Endothelial cell of hepatic sinusoid (primary cell): Measurements from ENCODE around the gene NIM1K.
"Not testable (repeated sequence)": the region's sequence is repeated elsewhere in the genome, so short reads cannot be mapped to it uniquely, and the experiment has no call there.

Experiments used
- in situ Hi-C: cut with HindIII; loops from 2 replicates; pipeline ENCODE4 v1.10.0; 2017; ENCODE audit warnings: low sequenced_read_pairs

Gene NIM1K

GRCh38 chr5:43190755-43191603 lies 1.0 kb upstream of the NIM1K start:
- in situ Hi-C loops, result no loop called here

GRCh38 chr5:43192558-43193180 lies 644 bp downstream of the NIM1K start:
- in situ Hi-C loops, result no loop called here

- in situ Hi-C loops, result no loop called here
These were observed 1.3 kb downstream of the NIM1K start for GRCh38 chr5:43193181-43193893.

GRCh38 chr5:43193894-43194265 lies 1.9 kb downstream of the NIM1K start:
- in situ Hi-C loops, result no loop called here

GRCh38 chr5:43195670-43196265 lies 3.7 kb downstream of the NIM1K start:
- in situ Hi-C loops, result loop anchor here (5.0 kb wide), 1 partner anchor 73 kb away; the partner anchor contains the start of gene ZNF131

- in situ Hi-C loops, result loop anchor here (5.0 kb wide), 1 partner anchor 75 kb away; the partner anchor contains the start of gene ZNF131
These were observed 5.5 kb downstream of the NIM1K start for GRCh38 chr5:43197535-43197934.

GRCh38 chr5:43201442-43201841 lies 9.4 kb downstream of the NIM1K start:
- in situ Hi-C loops, result not testable (repeated sequence)

GRCh38 chr5:43202380-43202779 lies 10.4 kb downstream of the NIM1K start:
- in situ Hi-C loops, result no loop called here

- in situ Hi-C loops, result no loop called here
These were observed 11.3 kb downstream of the NIM1K start for GRCh38 chr5:43203373-43203772.

GRCh38 chr5:43204958-43205357 lies 12.9 kb downstream of the NIM1K start:
- in situ Hi-C loops, result no loop called here

- in situ Hi-C loops, result no loop called here
These were observed 15.6 kb downstream of the NIM1K start for GRCh38 chr5:43207601-43208000.

GRCh38 chr5:43208658-43209057 lies 16.6 kb downstream of the NIM1K start:
- in situ Hi-C loops, result no loop called here

- in situ Hi-C loops, result no loop called here
These were observed 17.0 kb downstream of the NIM1K start for GRCh38 chr5:43209060-43209459.

GRCh38 chr5:43209833-43210232 lies 17.8 kb downstream of the NIM1K start:
- in situ Hi-C loops, result no loop called here

GRCh38 chr5:43210570-43210969 lies 18.5 kb downstream of the NIM1K start:
- in situ Hi-C loops, result no loop called here

GRCh38 chr5:43213951-43214350 lies 21.9 kb downstream of the NIM1K start:
- in situ Hi-C loops, result no loop called here

GRCh38 chr5:43215073-43215631 lies 23.1 kb downstream of the NIM1K start:
- in situ Hi-C loops, result no loop called here

- in situ Hi-C loops, result no loop called here
These were observed 24.9 kb downstream of the NIM1K start for GRCh38 chr5:43216941-43217340.

- in situ Hi-C loops, result no loop called here
These were observed 27.1 kb downstream of the NIM1K start for GRCh38 chr5:43219120-43219519.

- in situ Hi-C loops, result no loop called here
These were observed 29.5 kb downstream of the NIM1K start for GRCh38 chr5:43221502-43221901.
